ENCODE measurements around the gene CGNL1. TPM values are rescaled to one million over a fixed set of nuclear protein-coding genes. Genes with fewer than 3 reads are reported as not detected.

Gene CGNL1
- total RNA-seq, 2 donors from 2014 or later: 82.6 to 98.0 TPM

GRCh38 chr15:57600197-57600596 is 223.9 kb downstream of the CGNL1 start:
- no peak for DNase-seq
- TF ChIP-seq, protein P1, sequence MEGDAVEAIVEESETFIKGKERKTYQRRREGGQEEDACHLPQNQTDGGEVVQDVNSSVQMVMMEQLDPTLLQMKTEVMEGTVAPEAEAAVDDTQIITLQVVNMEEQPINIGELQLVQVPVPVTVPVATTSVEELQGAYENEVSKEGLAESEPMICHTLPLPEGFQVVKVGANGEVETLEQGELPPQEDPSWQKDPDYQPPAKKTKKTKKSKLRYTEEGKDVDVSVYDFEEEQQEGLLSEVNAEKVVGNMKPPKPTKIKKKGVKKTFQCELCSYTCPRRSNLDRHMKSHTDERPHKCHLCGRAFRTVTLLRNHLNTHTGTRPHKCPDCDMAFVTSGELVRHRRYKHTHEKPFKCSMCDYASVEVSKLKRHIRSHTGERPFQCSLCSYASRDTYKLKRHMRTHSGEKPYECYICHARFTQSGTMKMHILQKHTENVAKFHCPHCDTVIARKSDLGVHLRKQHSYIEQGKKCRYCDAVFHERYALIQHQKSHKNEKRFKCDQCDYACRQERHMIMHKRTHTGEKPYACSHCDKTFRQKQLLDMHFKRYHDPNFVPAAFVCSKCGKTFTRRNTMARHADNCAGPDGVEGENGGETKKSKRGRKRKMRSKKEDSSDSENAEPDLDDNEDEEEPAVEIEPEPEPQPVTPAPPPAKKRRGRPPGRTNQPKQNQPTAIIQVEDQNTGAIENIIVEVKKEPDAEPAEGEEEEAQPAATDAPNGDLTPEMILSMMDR (conservative IDR thresholded peaks at IDR 0.05): no peak
- no peaks in the 10 kb centered on the region for H3K36me3 ChIP-seq (ENCODE audit: control insufficient read depth, insufficient read depth, low read length)
- H3K27ac Mint-ChIP-seq: no peak overlapping the region
- no peaks in the 10 kb centered on the region for H3K9me3 ChIP-seq (ENCODE audit: control insufficient read depth, low read length)
- no peak overlapping the region for H3K4me3 Mint-ChIP-seq
- no peak overlapping the region for H3K9ac ChIP-seq (ENCODE audit: extremely low read depth, low read length, poor library complexity, severe bottlenecking)
- peaks cover 6% of the 10 kb centered on the region for H3K27me3 Mint-ChIP-seq (ENCODE audit: insufficient read depth)
- 93% methylated on average over 1 of the region's 1 CpG; no CpG with 5 or more reads in 1 of the 2 experiments for WGBS, 2 experiments (ENCODE audit: insufficient coverage in 1 of 2, insufficient read length in 1 of 2)
- H3K9me3 Mint-ChIP-seq: no peaks in the 10 kb centered on the region
- no peaks in the 10 kb centered on the region for H3K27me3 ChIP-seq (ENCODE audit: control insufficient read depth, insufficient read depth, low read length, poor library complexity, severe bottlenecking)
- no peaks in the 10 kb centered on the region for H3K4me1 Mint-ChIP-seq
- no peaks in the 10 kb centered on the region for H3K36me3 Mint-ChIP-seq (ENCODE audit: low read depth)
- H3K4me3 ChIP-seq (ENCODE audit: low read length): no peak overlapping the region
- H3K27ac ChIP-seq (ENCODE audit: low read depth, low read length): no peak overlapping the region
- no peaks in the 10 kb centered on the region for H3K4me1 ChIP-seq (ENCODE audit: control insufficient read depth, insufficient read depth, low read length)

Other genes starting within 250 kb of the CGNL1 start
- gene MYZAP, start 215.4 kb downstream of the CGNL1 start, total RNA-seq: under 1 TPM; 0.22 to 0.33 TPM

All from endodermal cell (in vitro differentiated cells).